GM12892 (cell line): ENCODE measurements around the gene RBL1.
"Not testable (repeated sequence)": the region's sequence is repeated elsewhere in the genome, so short reads cannot be mapped to it uniquely, and the experiment has no call there.

Source experiments
- DNase-seq: peaks from one replicate; pipeline ENCODE4 v3.0.0; 2011; ENCODE audit not compliant: insufficient read length
- FAIRE-seq: peaks from 2 replicates; lab custom pipeline; 2011; peaks lifted over from hg19 to GRCh38; lab: Jason Lieb, UNC
- POLR2A ChIP-seq: IDR thresholded peaks from 2 replicates; pipeline ENCODE4 v1.6.1; 2011; ENCODE audit warnings: low read depth, low read length, control low read depth
- POLR2AphosphoS5 ChIP-seq: IDR thresholded peaks from 2 replicates; pipeline ENCODE4 v1.6.1; 2011; ENCODE audit warnings: low read depth, low read length, control low read depth
- TAF1 ChIP-seq: IDR thresholded peaks from 2 replicates; pipeline ENCODE4 v1.6.1; 2011; ENCODE audit warnings: low read depth, mild to moderate bottlenecking, control low read depth, low read length, borderline replicate concordance

The RBL1 gene

GRCh38 chr20:37011147-37011546 is 84.7 kb downstream of the RBL1 start:
- DNase-seq (no peak), FAIRE-seq (no peak)
- no peak for TF ChIP-seq POLR2A
- no peak for TF ChIP-seq POLR2AphosphoS5
- TF ChIP-seq TAF1 = no peak

GRCh38 chr20:37007898-37008649 is 87.7 kb downstream of the RBL1 start:
- FAIRE-seq = peak; percentile 24

GRCh38 chr20:37005062-37005942 is 90.5 kb downstream of the RBL1 start:
- FAIRE-seq, DNase-seq: not testable (repeated sequence)

More at GRCh38 chr20:37007898-37008649, 87.7 kb downstream of the RBL1 start:
- DNase-seq = no peak
- no peak for TF ChIP-seq TAF1
- no peak for TF ChIP-seq POLR2AphosphoS5
- TF ChIP-seq POLR2A = no peak

- FAIRE-seq, DNase-seq: not testable (repeated sequence)
Measured at GRCh38 chr20:37001634-37002033, 94.2 kb downstream of the RBL1 start.

GRCh38 chr20:37000171-37000570 is 95.6 kb downstream of the RBL1 start:
- not testable (repeated sequence) for DNase-seq, FAIRE-seq

- no peak for FAIRE-seq
- no peak for TF ChIP-seq POLR2A
- TF ChIP-seq POLR2AphosphoS5 = no peak
- no peak for TF ChIP-seq TAF1
- no peak for DNase-seq
Measured at GRCh38 chr20:36998652-36999051, 97.1 kb downstream of the RBL1 start.

GRCh38 chr20:36997121-36997520 is 98.7 kb downstream of the RBL1 start:
- FAIRE-seq (no peak), DNase-seq (no peak)
- TF ChIP-seq TAF1 = no peak

GRCh38 chr20:36994221-36994620 is 101.6 kb downstream of the RBL1 start:
- not testable (repeated sequence) for DNase-seq, FAIRE-seq

- FAIRE-seq (no peak), DNase-seq (no peak)
- TF ChIP-seq POLR2AphosphoS5 = no peak
Measured at GRCh38 chr20:36992802-36993334, 102.9 kb downstream of the RBL1 start.

- TF ChIP-seq POLR2A (no peak), POLR2AphosphoS5 (no peak), TAF1 (no peak)
- FAIRE-seq (no peak), DNase-seq (no peak)
Measured at GRCh38 chr20:36991703-36992102, 104.1 kb downstream of the RBL1 start.

- TF ChIP-seq TAF1 (no peak), POLR2A (no peak), POLR2AphosphoS5 (no peak)
- no peak for FAIRE-seq
- no peak for DNase-seq
Measured at GRCh38 chr20:36989797-36990196, 106.0 kb downstream of the RBL1 start.

- TF ChIP-seq POLR2A (no peak), TAF1 (no peak), POLR2AphosphoS5 (no peak)
- no peak for FAIRE-seq
- DNase-seq = no peak
Measured at GRCh38 chr20:36988494-36988966, 107.3 kb downstream of the RBL1 start.

- FAIRE-seq (no peak), DNase-seq (no peak)
- no peak for TF ChIP-seq TAF1
Measured at GRCh38 chr20:36984257-36984638, 111.5 kb downstream of the RBL1 start.
